ENCODE measurements around the gene DCAF7. TPM values are rescaled to one million over a fixed set of nuclear protein-coding genes. Genes with fewer than 3 reads are reported as not detected.

The DCAF7 gene
- total RNA-seq, 1 experiment from 2014 or later = 144 TPM

- no peak for TF ChIP-seq ZBTB33 (IDR thresholded peaks at IDR 0.05; ENCODE audit: extremely low read depth, insufficient replicate concordance, low read length)
Observed at GRCh38 chr17:63587770-63588169, 37.5 kb downstream of the DCAF7 start (continued).

GRCh38 chr17:63588797-63589196, 38.5 kb downstream of the DCAF7 start:
- ChIA-PET RAD21 (ENCODE audit: low non-redundant PET in 1 of 2, low total read pairs in 2 of 2, uncharacterized antibody in 2 of 2, unreplicated experiment in 2 of 2) (no interaction called here), CTCF (no interaction called here), POLR2A (no interaction called here)
- DNase-seq (ENCODE audit: low read depth, low spot score) (no peak), ATAC-seq (no peak)
- no peaks in the 10 kb centered on the region for H3K79me2 ChIP-seq (ENCODE audit: insufficient read depth, low read length)
- H3K36me3 ChIP-seq (ENCODE audit: control insufficient read depth in 1 of 2, insufficient read depth in 2 of 2, low read length in 2 of 2) = peaks cover 39 to 60% of the 10 kb centered on the region in 2 experiments
- H3K27me3 ChIP-seq (ENCODE audit: insufficient read depth, low read length) = no peaks in the 10 kb centered on the region
- no peaks in the 10 kb centered on the region for H4K20me1 ChIP-seq (ENCODE audit: insufficient read depth)
- H3K4me1 ChIP-seq (ENCODE audit: control insufficient read depth in 1 of 2, insufficient read depth in 2 of 2, low read length in 2 of 2) = no peaks in the 10 kb centered on the region
- H3K27ac ChIP-seq (ENCODE audit: low read depth, low read length) = no peak overlapping the region
- H3K4me3 ChIP-seq (replicated peaks in 1 of 2; ENCODE audit: low read depth in 1 of 2, low read length in 2 of 2) = no peak overlapping the region
- H3K9me3 ChIP-seq (ENCODE audit: control insufficient read depth in 1 of 2, insufficient read depth in 1 of 2, low read depth in 1 of 2, low read length in 2 of 2) = no peaks in the 10 kb centered on the region
- no peak overlapping the region for H3K9ac ChIP-seq (ENCODE audit: low read length)
- no peak overlapping the region for H3K4me2 ChIP-seq (ENCODE audit: low read length)
- no peaks in the 10 kb centered on the region for H3K9me2 ChIP-seq (ENCODE audit: insufficient read depth)
- no peak overlapping the region for H2AFZ ChIP-seq (ENCODE audit: low read depth, low read length, poor library complexity, severe bottlenecking)
- intact Hi-C loops (cut with micrococcal nuclease) = no loop called here
- TF ChIP-seq EGR1 (IDR thresholded peaks at IDR 0.05; ENCODE audit: low read depth) = no peak
- no peak for TF ChIP-seq ZNF274 (IDR thresholded peaks at IDR 0.05; ENCODE audit: low read depth, low read length)
- TF ChIP-seq CTCF (IDR thresholded peaks at IDR 0.05 in 2 of 3, conservative IDR thresholded peaks at IDR 0.05 in 1 of 3; ENCODE audit: borderline replicate concordance in 1 of 3, insufficient read depth in 1 of 3, low read depth in 2 of 3, low read length in 2 of 3) = no peak
- TF ChIP-seq ELF1 (IDR thresholded peaks at IDR 0.05; ENCODE audit: borderline replicate concordance, low read depth) = no peak
- TF ChIP-seq REST (IDR thresholded peaks at IDR 0.05; ENCODE audit: low read depth) = no peak
- TF ChIP-seq SRF (IDR thresholded peaks at IDR 0.05; ENCODE audit: low read depth) = no peak
- BruUV-seq (replicated peaks) = no TSS peak
